GM18873 (cell line): ENCODE data around the gene COPS7A.
"Not testable (repeated sequence)": the region's sequence is repeated elsewhere in the genome, so short reads cannot be mapped to it uniquely, and the experiment has no call there.

Experiments used
- ATAC-seq: cut with Tn5 transposase; IDR thresholded peaks from one replicate; pipeline ENCODE4 v1.9.1; 2021; ENCODE audit warnings: mild to moderate bottlenecking, moderate library complexity, moderate number of reproducible peaks; ENCODE audit not compliant: unreplicated experiment, low FRiP score

Gene COPS7A

GRCh38 chr12:6701078-6701768 lies 22.6 kb upstream of the COPS7A start:
- ATAC-seq, result no peak

- ATAC-seq, result no peak
Measured at GRCh38 chr12:6703631-6704030, 20.2 kb upstream of the COPS7A start.

- not testable (repeated sequence) for ATAC-seq
Measured at GRCh38 chr12:6708351-6708750, 15.5 kb upstream of the COPS7A start.

GRCh38 chr12:6708960-6709394 lies 14.9 kb upstream of the COPS7A start:
- no peak for ATAC-seq

- not testable (repeated sequence) for ATAC-seq
Measured at GRCh38 chr12:6716031-6716873, 7.6 kb upstream of the COPS7A start.

- no peak for ATAC-seq
Measured at GRCh38 chr12:6716874-6717437, 6.9 kb upstream of the COPS7A start.

GRCh38 chr12:6722863-6723262 lies 983 bp upstream of the COPS7A start:
- no peak for ATAC-seq

- ATAC-seq, result no peak
Measured at GRCh38 chr12:6724409-6724797, 557 bp downstream of the COPS7A start.

GRCh38 chr12:6725350-6725749 lies 1.5 kb downstream of the COPS7A start:
- ATAC-seq, result no peak

GRCh38 chr12:6729186-6729585 lies 5.3 kb downstream of the COPS7A start:
- ATAC-seq, result no peak

GRCh38 chr12:6730169-6730568 lies 6.3 kb downstream of the COPS7A start:
- no peak for ATAC-seq

GRCh38 chr12:6734506-6735387 lies 10.9 kb downstream of the COPS7A start:
- ATAC-seq, result no peak

GRCh38 chr12:6735448-6736191 lies 11.8 kb downstream of the COPS7A start:
- no peak for ATAC-seq

GRCh38 chr12:6736754-6737153 lies 12.9 kb downstream of the COPS7A start:
- ATAC-seq, result no peak

GRCh38 chr12:6742080-6742479 lies 18.2 kb downstream of the COPS7A start:
- not testable (repeated sequence) for ATAC-seq

- no peak for ATAC-seq
Measured at GRCh38 chr12:6742834-6743233, 19.0 kb downstream of the COPS7A start.

- ATAC-seq, result not testable (repeated sequence)
Measured at GRCh38 chr12:6743300-6743699, 19.5 kb downstream of the COPS7A start.

GRCh38 chr12:6745741-6746525 lies 22.1 kb downstream of the COPS7A start:
- ATAC-seq, result no peak

- ATAC-seq, result no peak
Measured at GRCh38 chr12:6747216-6747615, 23.4 kb downstream of the COPS7A start.
